Activated T-cell treated with anti-CD3 and anti-CD28 coated beads, Interleukin-2, amount 50 U/mL, for 48 hours (primary cell): Measurements from ENCODE around the gene ATP6V1G3.
"Not testable (repeated sequence)": the region's sequence is repeated elsewhere in the genome, so short reads cannot be mapped to it uniquely, and the experiment has no call there.

ENCODE experiments used
- DNase-seq, 2 experiments: peaks; one replicate each; pipeline ENCODE4 v3.0.0-alpha.2; 2020

Gene ATP6V1G3

DNA sequence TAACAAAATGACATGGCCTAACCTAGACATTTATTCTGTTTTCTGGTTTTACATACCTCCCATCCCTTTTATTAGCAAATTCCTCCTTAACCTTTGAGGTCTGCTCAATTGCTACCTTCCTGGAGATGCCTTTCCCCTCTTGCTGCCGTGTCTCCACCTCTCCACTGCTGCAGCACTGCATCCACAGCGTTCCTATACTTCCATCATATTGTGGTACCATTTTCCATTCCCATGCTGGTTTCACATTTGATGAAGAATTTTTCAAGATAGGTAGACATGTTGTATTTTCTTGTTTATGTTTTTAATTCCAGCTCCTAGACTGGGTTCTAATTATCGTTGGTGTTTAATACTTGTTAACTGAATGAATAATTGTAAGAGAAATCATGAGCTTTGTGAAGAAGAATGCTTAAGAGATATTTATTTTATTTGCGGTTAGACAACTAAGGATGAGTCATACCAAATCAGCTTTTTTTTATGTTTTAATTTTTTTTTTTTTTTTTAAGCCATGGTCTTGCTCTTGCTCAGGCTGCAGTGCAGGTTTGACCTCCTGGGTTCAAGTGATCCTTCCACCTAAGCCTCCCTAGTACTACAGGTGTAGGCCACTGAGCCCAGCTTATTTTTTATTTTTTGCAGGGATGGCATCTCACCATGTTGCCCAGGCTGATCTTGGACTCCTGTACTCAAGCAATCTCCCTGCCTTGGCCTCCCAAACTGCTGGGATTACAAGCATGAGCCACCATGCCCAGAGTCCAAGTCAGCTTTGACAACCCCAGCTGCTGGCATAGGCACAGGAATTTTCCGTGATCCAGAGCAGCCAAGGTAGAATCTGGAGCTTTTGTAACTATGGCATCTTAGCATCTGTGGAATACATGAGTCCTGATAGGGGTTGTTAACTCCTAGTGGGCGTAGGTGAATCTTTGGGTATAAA lies 44.0 kb downstream of the ATP6V1G3 start:
- DNase-seq, result no peak

DNA sequence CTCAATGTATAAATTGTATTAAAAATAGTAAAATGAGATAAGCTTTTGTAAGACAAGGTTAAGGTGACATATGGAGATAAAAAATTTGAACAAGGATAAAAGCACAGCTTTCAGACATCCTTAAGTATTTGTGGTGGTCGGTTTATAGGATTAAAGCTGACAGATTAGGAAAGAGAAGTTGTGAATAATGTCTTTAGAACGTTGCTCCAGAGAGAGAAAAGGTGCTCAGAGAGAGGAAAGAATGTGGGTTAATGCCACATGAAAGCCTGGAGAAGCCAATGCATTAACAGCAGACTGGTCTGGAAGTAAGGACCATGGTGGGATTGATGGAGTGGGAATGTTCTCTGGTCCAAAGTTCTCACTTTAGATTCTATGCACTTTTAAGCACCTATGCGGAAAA lies 44.8 kb downstream of the ATP6V1G3 start:
- DNase-seq, result no peak

DNA sequence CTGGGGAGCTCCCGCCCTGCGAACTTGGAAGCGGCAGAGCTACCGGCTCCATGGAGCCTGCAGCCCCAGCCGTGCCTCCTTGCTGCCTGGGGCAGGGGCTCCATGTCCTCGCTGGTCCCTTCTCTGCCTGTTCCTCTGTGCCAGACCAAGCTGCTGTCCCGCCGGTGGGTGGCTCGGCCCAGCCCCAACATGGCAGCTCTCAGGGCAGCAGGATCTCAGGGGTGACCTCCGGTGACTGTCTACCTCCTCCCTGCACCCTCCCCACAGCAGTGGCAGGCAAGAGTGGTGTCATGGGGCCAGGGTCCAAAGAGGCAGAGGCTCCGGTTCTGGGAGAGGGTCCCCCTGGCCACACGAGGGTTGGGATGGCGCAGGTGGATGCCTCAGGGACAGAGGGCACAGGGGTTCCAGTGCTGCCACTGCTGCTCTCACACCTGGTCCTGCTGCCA lies 45.8 kb downstream of the ATP6V1G3 start:
- no peak for DNase-seq

GRCh38 chr1:198494139-198494538 lies 46.3 kb downstream of the ATP6V1G3 start:
- DNase-seq, result no peak

DNA sequence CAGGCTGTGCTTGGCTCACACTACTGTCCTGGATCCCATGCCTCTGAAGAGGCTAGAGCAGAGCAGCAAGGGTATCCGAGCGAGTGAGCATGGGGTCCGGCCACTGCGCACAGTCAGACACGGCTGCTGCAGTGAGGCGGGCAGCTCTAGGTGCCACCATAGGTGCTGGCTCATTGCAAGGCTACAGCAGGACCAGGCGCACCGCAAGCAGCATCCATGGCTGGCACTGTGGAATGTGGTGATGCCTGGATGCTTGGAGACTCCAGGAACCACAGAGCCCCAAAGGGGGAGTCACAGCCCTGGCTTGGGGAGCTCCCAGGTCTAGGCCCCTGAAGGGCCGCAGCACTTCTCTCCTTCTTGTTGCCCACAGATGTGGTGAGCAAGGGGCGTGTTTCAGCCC lies 47.2 kb downstream of the ATP6V1G3 start:
- DNase-seq, result no peak

DNA sequence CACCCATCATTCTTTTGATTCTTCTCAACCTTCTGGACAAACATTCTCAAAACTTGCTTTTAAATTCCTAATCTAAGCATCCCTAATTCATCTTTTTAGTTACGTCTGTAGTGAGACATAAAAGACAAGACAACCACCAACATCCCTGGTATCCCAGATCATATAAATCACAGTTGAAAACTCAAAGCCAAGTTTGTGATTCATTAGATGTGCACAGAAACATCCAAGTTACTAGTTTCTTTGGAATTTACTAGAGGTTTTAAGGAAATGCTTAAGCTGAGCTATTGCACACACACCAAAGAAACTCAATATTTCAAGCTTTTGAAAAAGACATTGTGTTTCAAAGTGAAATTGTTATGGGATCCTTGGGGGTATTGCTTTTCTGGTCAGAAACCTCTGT lies 47.6 kb downstream of the ATP6V1G3 start:
- DNase-seq, result no peak

DNA sequence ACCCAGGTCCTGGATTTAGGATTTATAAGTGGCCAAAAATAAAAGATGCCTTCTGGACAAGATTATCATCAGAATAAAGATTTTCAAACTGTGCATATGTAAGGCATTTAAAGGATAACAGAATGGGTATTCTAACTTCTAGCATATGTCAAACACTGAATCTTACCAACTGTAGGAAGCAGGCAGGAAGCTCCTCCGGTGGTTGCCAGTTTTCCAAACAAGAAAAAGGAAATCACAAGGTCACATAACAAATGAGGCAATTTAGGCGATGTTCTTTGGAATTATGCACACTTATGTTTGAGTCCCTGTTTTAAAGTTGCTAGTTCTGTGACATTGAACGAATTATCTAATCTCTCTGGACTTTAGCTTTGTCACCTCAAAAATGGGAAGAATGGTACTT lies 48.9 kb downstream of the ATP6V1G3 start:
- DNase-seq, result no peak

- DNase-seq, result no peak
These were observed 49.5 kb downstream of the ATP6V1G3 start for GRCh38 chr1:198491028-198491427.

DNA sequence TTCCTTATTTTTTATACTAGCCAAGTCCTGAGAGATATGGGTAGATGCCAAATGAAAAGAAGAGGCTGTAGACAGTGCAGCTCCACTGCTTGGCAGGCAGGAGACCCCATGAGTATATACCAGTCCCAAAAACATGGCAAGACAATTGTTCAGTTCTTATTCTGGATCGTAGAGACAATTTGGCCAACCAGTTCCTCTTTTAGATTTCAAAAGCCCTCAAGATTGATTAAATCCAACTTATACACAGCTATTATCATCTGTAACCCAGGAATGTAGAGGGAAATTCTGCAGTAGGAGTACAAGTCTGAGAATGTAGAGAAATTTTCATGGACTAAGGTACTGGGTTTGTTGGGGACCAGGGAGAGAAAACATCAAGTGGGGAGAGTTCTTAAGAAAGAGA lies 50.3 kb downstream of the ATP6V1G3 start:
- DNase-seq, result no peak

- DNase-seq, result no peak
These were observed 53.6 kb downstream of the ATP6V1G3 start for GRCh38 chr1:198486903-198487302.

DNA sequence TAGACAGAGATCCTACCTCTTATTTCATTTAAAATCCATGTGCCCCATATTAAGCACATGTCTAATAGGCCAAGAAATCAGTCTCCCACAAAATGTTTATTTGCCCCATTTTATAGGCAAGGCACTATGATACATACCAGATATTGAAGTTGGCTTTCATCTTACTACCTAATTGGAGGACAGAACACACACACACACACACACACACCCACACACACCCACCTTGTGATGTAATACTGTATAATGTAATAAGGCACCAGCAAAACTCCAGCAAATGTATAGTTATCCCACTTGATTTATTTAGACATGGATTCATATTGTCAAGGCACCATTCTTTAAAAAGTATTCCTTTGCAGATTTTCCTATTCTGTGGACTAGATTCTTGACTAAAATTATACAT lies 56.8 kb downstream of the ATP6V1G3 start:
- DNase-seq, result no peak

DNA sequence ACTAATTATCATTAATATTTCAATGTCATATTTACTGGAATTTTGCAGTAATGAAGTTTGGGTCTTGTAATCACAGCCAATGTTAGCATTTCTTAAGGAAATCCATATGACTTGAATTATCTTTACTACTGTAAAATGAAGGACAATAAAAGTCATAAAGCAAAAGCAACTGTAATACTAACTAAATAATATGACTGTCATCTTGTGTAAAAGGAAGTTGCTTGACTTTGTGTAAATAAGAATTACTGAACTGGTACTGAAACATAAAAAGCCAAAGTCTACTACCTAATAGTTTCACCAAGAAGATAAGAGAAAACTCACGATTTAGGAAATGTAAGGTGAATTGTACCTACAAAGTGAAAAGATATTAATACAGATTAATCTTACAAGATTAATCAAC lies 57.5 kb downstream of the ATP6V1G3 start:
- DNase-seq, result no peak

DNA sequence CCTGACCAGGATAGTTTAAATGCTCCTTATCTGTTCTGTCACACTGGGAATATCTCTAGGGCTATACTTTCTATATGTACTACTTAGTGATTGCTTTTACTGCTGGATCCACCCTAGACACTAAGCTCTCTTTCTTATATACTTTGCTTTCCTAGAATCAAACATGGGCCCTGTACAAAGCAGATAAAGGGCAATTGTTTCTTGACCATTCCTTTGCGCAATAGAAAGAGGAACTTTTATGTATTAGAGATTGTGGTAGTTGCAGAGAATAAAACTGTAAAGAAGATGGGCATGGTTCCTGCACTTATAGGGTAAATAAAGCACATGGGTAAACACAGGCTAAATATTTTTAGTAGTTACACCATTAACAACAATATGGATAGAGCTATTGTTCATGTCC lies 58.8 kb downstream of the ATP6V1G3 start:
- no peak for DNase-seq

- no peak for DNase-seq
These were observed 59.6 kb downstream of the ATP6V1G3 start for GRCh38 chr1:198480876-198481275.

DNA sequence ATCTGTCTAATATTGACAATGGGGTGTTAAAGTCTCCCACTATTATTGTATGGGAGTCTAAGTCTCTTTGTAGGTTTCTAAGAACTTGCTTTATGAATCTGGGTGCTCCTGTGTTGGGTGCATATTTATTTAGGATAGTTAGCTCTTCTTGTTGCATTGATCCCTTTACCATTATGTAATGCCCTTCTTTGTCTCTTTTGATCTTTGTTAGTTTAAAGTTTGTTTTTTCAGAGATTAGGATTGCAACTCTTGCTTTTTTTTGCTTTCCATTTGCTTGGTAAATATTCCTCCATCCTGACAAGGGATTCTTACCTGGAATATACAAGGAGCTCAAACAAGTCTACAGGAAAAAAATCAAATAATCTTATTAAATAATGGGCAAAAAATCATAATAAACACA lies 63.1 kb downstream of the ATP6V1G3 start:
- DNase-seq, result not testable (repeated sequence)
